K562 (cell line): Measurements from ENCODE around the gene NRXN2. TPM values are rescaled to one million over a fixed set of nuclear protein-coding genes. Genes with fewer than 3 reads are reported as not detected.

Source experiments
- ATAC-seq: fragments of 200-7000 bp; cut with Tn5 transposase; 3 replicates; pipeline ENCODE4 v1.9.1; 2020; ENCODE audit warnings: moderate library complexity
- BruUV-seq: library from RNA; stranded (reverse); fragments of 400-500 nt; replicated peaks from 2 replicates; lab custom pipeline; 2021; lab: Mats Ljungman, UMichigan
- CTCF ChIA-PET: fragments of 300-600 bp; formaldehyde crosslinking; extraction: SDS; loops from one replicate; lab custom pipeline; 2021; ENCODE audit warnings: low intra/inter-chr PET ratio; lab: Yijun Ruan, JAX
- POLR2A ChIA-PET: fragments of 300-600, 350-650 bp; sonication (Branson Sonifier 250); formaldehyde crosslinking; extraction: SDS; loops from one replicate; lab custom pipeline; 2021; ENCODE audit warnings: antibody characterized with exemption, inconsistent platforms; lab: Yijun Ruan, JAX
- DNase-seq, 4 experiments: peaks; one replicate each; pipeline versions ENCODE4 v3.0.0 to v3.0.0-alpha.2; 2011 to 2018; ENCODE audit warnings: low spot score in 3 of 4, mixed read lengths in 3 of 4; ENCODE audit errors: extremely low read depth in 1 of 4
- FAIRE-seq: peaks from 2 replicates; lab custom pipeline; 2011; peaks lifted over from hg19 to GRCh38; lab: Jason Lieb, UNC
- H2AFZ ChIP-seq: 2 replicates; pipeline ENCODE4 v1.6.0; 2011; ENCODE audit warnings: low read depth, low read length, control low read depth, inconsistent platforms
- H3K27ac ChIP-seq: fragments of 200-600 bp; 3 replicates; pipeline ENCODE4 v1.8.0; 2011; ENCODE audit warnings: low read depth, mild to moderate bottlenecking, control low read depth, inconsistent platforms, low read length, moderate library complexity, mixed read lengths; ENCODE audit errors: extremely low read depth
- H3K27me3 ChIP-seq, 2 experiments: fragments of 300-600 bp in 1 of 2; 2 replicates in 1 of 2; 3 replicates in 1 of 2; pipeline versions ENCODE4 v1.6.0 to v1.8.0; 2011; ENCODE audit warnings: inconsistent platforms in 2 of 2, low read length in 2 of 2, mild to moderate bottlenecking in 1 of 2, mixed read lengths in 1 of 2, moderate library complexity in 1 of 2; ENCODE audit not compliant: control insufficient read depth in 2 of 2, insufficient read depth in 2 of 2
- H3K36me3 ChIP-seq: fragments of 300-600 bp; 3 replicates; pipeline ENCODE4 v1.8.0; 2011; ENCODE audit warnings: mild to moderate bottlenecking, low read length, inconsistent platforms; ENCODE audit not compliant: control insufficient read depth, insufficient read depth
- H3K4me1 ChIP-seq, 2 experiments: fragments of 200-600 bp in 1 of 2; replicated peaks in 1 of 2; 2 replicates in 1 of 2; 3 replicates in 1 of 2; pipeline versions ENCODE4 v1.5.1 to v1.8.0; 2011; ENCODE audit warnings: inconsistent platforms in 2 of 2, low read length in 2 of 2, mild to moderate bottlenecking in 1 of 2, mixed read lengths in 1 of 2, moderate library complexity in 1 of 2; ENCODE audit not compliant: control insufficient read depth in 2 of 2, insufficient read depth in 2 of 2
- H3K4me2 ChIP-seq: 2 replicates; pipeline ENCODE4 v1.6.1; 2011; ENCODE audit warnings: low read length, control low read depth, inconsistent platforms, mixed read lengths; ENCODE audit not compliant: insufficient read depth
- H3K4me3 ChIP-seq: fragments of 200-600 bp; sonication (generic), shearing (Covaris generic); 2 replicates; pipeline ENCODE4 v1.5.1; 2016; ENCODE audit warnings: control low read depth, inconsistent platforms
- H3K79me2 ChIP-seq: fragments of 200-600 bp; 3 replicates; pipeline ENCODE4 v1.8.0; 2011; ENCODE audit warnings: low read length, inconsistent platforms; ENCODE audit not compliant: control insufficient read depth, insufficient read depth
- H3K9ac ChIP-seq, 2 experiments: 2 replicates each; pipeline versions ENCODE4 v1.6.0 to v1.6.1; 2011; ENCODE audit warnings: low read depth in 2 of 2, low read length in 2 of 2, control low read depth in 1 of 2, inconsistent platforms in 1 of 2, mild to moderate bottlenecking in 1 of 2, mixed read lengths in 1 of 2; ENCODE audit not compliant: insufficient read depth in 1 of 2
- H3K9me1 ChIP-seq: one replicate; pipeline ENCODE4 v1.6.0; 2011; ENCODE audit warnings: inconsistent platforms, mild to moderate bottlenecking, low read length, moderate library complexity; ENCODE audit not compliant: control insufficient read depth, insufficient read depth
- H3K9me3 ChIP-seq: replicated peaks from 2 replicates; pipeline ENCODE4 v1.5.1; 2011; ENCODE audit warnings: low read depth, low read length, inconsistent platforms; ENCODE audit not compliant: control insufficient read depth, insufficient read depth
- H4K20me1 ChIP-seq: replicated peaks from 2 replicates; pipeline ENCODE4 v1.6.1; 2011; ENCODE audit warnings: low read length, inconsistent platforms, mixed read lengths; ENCODE audit not compliant: control insufficient read depth, insufficient read depth
- EWSR1 ChIP-seq: fragments of 450-650 bp; IDR thresholded peaks from 2 replicates; pipeline ENCODE4 v1.6.1; 2018; ENCODE audit warnings: borderline replicate concordance, mild to moderate bottlenecking, low read depth, moderate library complexity; ENCODE audit not compliant: partially characterized antibody
- HMG20B ChIP-seq: fragments of 250-450 bp; sonication (Bioruptor Pico); IDR thresholded peaks from 2 replicates; pipeline ENCODE4 v1.5.0; 2021; ENCODE audit warnings: mild to moderate bottlenecking
- KLF13 ChIP-seq: fragments of 450-650 bp; IDR thresholded peaks from 2 replicates; pipeline ENCODE4 v1.6.1; 2016; ENCODE audit warnings: missing genetic modification characterization, low read depth, mild to moderate bottlenecking, missing compliant biosample characterization, moderate library complexity, borderline replicate concordance
- NCOR1 ChIP-seq: fragments of 450-650 bp; IDR thresholded peaks from 2 replicates; pipeline ENCODE4 v1.6.1; 2016; ENCODE audit warnings: mild to moderate bottlenecking, moderate library complexity
- PHF21A ChIP-seq: fragments of 450-650 bp; IDR thresholded peaks from 2 replicates; pipeline ENCODE4 v1.6.1; 2017; ENCODE audit warnings: low read depth, borderline replicate concordance
- POU5F1 ChIP-seq: fragments of 150-350 bp; IDR thresholded peaks from 2 replicates; pipeline ENCODE4 v1.6.1; 2014; ENCODE audit warnings: borderline replicate concordance, low read length, low read depth, mild to moderate bottlenecking; ENCODE audit not compliant: partially characterized antibody
- RBM15 ChIP-seq: fragments of 200-400 bp; formaldehyde crosslinking; IDR thresholded peaks from 2 replicates; pipeline ENCODE4 v1.6.1; 2018; ENCODE audit warnings: mild to moderate bottlenecking, low read length, moderate library complexity; ENCODE audit not compliant: insufficient read depth
- SRSF3 ChIP-seq: fragments of 200-400 bp; formaldehyde crosslinking; IDR thresholded peaks from 2 replicates; pipeline ENCODE4 v1.6.1; 2016; ENCODE audit warnings: mild to moderate bottlenecking, low read length, moderate library complexity; ENCODE audit not compliant: insufficient read depth
- TBL1XR1 ChIP-seq, 2 experiments: IDR thresholded peaks; 2 replicates each; pipeline ENCODE4 v1.6.1; 2012; ENCODE audit warnings: improper control_type of control experiment in 2 of 2, low read length in 2 of 2, mild to moderate bottlenecking in 1 of 2
- U2AF1 ChIP-seq: fragments of 200-400 bp; formaldehyde crosslinking; optimal IDR thresholded peaks from 2 replicates; pipeline ENCODE3; 2017; ENCODE audit warnings: mild to moderate bottlenecking, low read depth, low read length, moderate library complexity
- YY1 ChIP-seq, 3 experiments: IDR thresholded peaks; 2 replicates each; pipeline ENCODE4 v1.6.1; 2011; ENCODE audit warnings: low read length in 2 of 3, mild to moderate bottlenecking in 2 of 3, moderate library complexity in 2 of 3, borderline replicate concordance in 1 of 3, control low read depth in 1 of 3, low read depth in 1 of 3; ENCODE audit not compliant: insufficient read depth in 3 of 3, insufficient replicate concordance in 2 of 3, control insufficient read depth in 1 of 3, insufficient read length in 1 of 3; ENCODE audit errors: extremely low read depth in 1 of 3
- ZBTB1 ChIP-seq: sonication (generic); formaldehyde crosslinking; IDR thresholded peaks from 2 replicates; pipeline ENCODE4 v1.8.1; 2023; ENCODE audit warnings: missing genetic modification reagents, low read depth, mild to moderate bottlenecking, borderline replicate concordance
- ZNF23 ChIP-seq: fragments of 250-450 bp; sonication (Bioruptor Pico); IDR thresholded peaks from 2 replicates; pipeline ENCODE4 v1.4.0; 2020; ENCODE audit warnings: mild to moderate bottlenecking
- ZNF668 ChIP-seq: fragments of 250-450 bp; sonication (Bioruptor Pico); IDR thresholded peaks from 2 replicates; pipeline ENCODE4 v1.8.0; 2022; ENCODE audit warnings: mild to moderate bottlenecking, inconsistent platforms
- WGBS: fragments of 100-300 bp; shearing (Covaris generic); methylation state at CpG from one replicate; pipeline ENCODE4 v1.1.6; 2016; ENCODE audit warnings: low coverage, mixed read lengths; ENCODE audit not compliant: insufficient coverage; ENCODE audit errors: missing lambda C conversion rate; 5-methylcytosine and 5-hydroxymethylcytosine counted together
- in situ Hi-C: fragments of 300-500 bp; cut with MboI; formaldehyde crosslinking; loops from 4 replicates; pipeline ENCODE4 v1.15.0; 2018; ENCODE audit warnings: inconsistent platforms, mixed read lengths
- intact Hi-C: fragments of 100-400 bp; cut with micrococcal nuclease; formaldehyde crosslinking; loops from 2 replicates; pipeline ENCODE4 v1.14.2; 2022
- polyA plus RNA-seq, 8 experiments: library from polyadenylated mRNA; depleted of rRNA in 4 of 8; stranded (reverse) in 5 of 8; unstranded in 3 of 8; fragments of >200 nt; fragmentation: Nextera tagmentation in 2 of 8; fragmentation: Illumina TruSeq in 1 of 8; extraction: Ambion mirVana in 2 of 8; extraction: Trizol in 1 of 8; gene quantifications; 2 replicates each; pipeline versions ENCODE4 v1.2.1 to v1.2.3, GENCODE V29; 2011 to 2014; ENCODE audit warnings: inconsistent platforms in 1 of 8, missing spikeins in 1 of 8
- total RNA-seq, 7 experiments: library from RNA; depleted of rRNA in 6 of 7; stranded (reverse); fragments of >200 nt in 6 of 7; fragmentation: Illumina TruSeq in 2 of 7; extraction: Trizol in 2 of 7; gene quantifications; 2 replicates each; pipeline versions ENCODE4 v1.2.1 to v1.2.3, GENCODE V29; 2011 to 2021; ENCODE audit warnings: low replicate concordance in 1 of 7

Gene NRXN2
- total and polyA plus RNA-seq, 9 of the 15 experiments (the other 6 are each of a cell fraction or from before 2014, with no cell fraction given): 0.07 to 0.47 (median 0.15) TPM; not detected in 4

GRCh38 chr11:64764753-64765152 lies 41.8 kb upstream of the NRXN2 start:
- intact Hi-C loops (no loop called here), in situ Hi-C loops (no loop called here)
- Histone ChIP-seq H3K9me3 (no peaks in the 10 kb centered on the region), H3K9me1 (peaks cover 10% of the 10 kb centered on the region), H3K79me2 (peaks cover 26% of the 10 kb centered on the region), H2AFZ (no peak overlapping the region), H3K4me2 (no peak overlapping the region), H3K27me3 (no peaks in the 10 kb centered on the region), H3K9ac (peak overlapping the region in 1 of 2 experiments; percentile 83; a peak in 1 of 4 replicates), H3K4me1 (peaks cover 16 to 54% of the 10 kb centered on the region in 2 experiments), H3K4me3 (no peak overlapping the region), H3K36me3 (peaks cover 78% of the 10 kb centered on the region), H3K27ac (0 out of 3 replicates have a peak overlapping the region, but pooled peaks have one; percentile 8), H4K20me1 (peaks cover 49% of the 10 kb centered on the region)
- no peak for FAIRE-seq
- TF ChIP-seq YY1 (IDR thresholded peaks at IDR 0.05; ENCODE audit: borderline replicate concordance in 1 of 3, control insufficient read depth in 1 of 3, extremely low read depth in 1 of 3, insufficient read depth in 3 of 3, insufficient read length in 1 of 3, insufficient replicate concordance in 2 of 3, low read depth in 1 of 3, low read length in 2 of 3): no peak
- no peak for TF ChIP-seq RBM15
- no peak for TF ChIP-seq ZNF668 (CRISPR knock-in tag)
- TF ChIP-seq ZNF23: no peak
- no peak for TF ChIP-seq U2AF1
- no peak for TF ChIP-seq EWSR1
- TF ChIP-seq ZBTB1 (CRISPR knock-in tag): no peak
- TF ChIP-seq HMG20B (CRISPR knock-in tag): no peak
- TF ChIP-seq KLF13 (tag): no peak
- TF ChIP-seq POU5F1: no peak
- no peak for TF ChIP-seq SRSF3
- no peak for TF ChIP-seq TBL1XR1 (IDR thresholded peaks at IDR 0.05; ENCODE audit: low read length in 2 of 2)
- no peak for TF ChIP-seq NCOR1
- no peak for TF ChIP-seq PHF21A
- ChIA-PET CTCF (no interaction called here), POLR2A (interaction anchor here (0.8 to 7.9 kb wide), 3 partner anchors 8 to 117 kb away, joined by 4 to 168 read pairs (median 5); partner anchors contain the start of gene SF1)
- ATAC-seq: no peak
- no peak for DNase-seq
- TSS peak; percentile 38 for BruUV-seq
- 92% methylated on average over 8 of the region's 8 CpGs for WGBS
